Activated CD8-positive, alpha-beta T cell treated with anti-CD3 and anti-CD28 coated beads for 36 hours (primary cell): ENCODE measurements around the gene KIF18B. TPM values are rescaled to one million over a fixed set of nuclear protein-coding genes. Genes with fewer than 3 reads are reported as not detected.

ENCODE experiments used
- ATAC-seq: fragments of 200-7000 bp; cut with Tn5 transposase; one replicate; pipeline ENCODE4 v1.10.0; 2021; ENCODE audit warnings: mild to moderate bottlenecking, moderate library complexity
- CTCF ChIA-PET: fragments of 350-600 bp; sonication (Branson Sonifier 250); formaldehyde crosslinking; loops from one replicate; lab custom pipeline; 2021; ENCODE audit warnings: antibody characterized with exemption; lab: Charles Lee
- POLR2A ChIA-PET: fragments of 350-600 bp; sonication (Branson Sonifier 250); formaldehyde crosslinking; loops from one replicate; lab custom pipeline; 2021; ENCODE audit warnings: antibody characterized with exemption; lab: Charles Lee
- DNase-seq: peaks from one replicate; pipeline ENCODE4 v3.0.0-alpha.2; 2020
- H3K27ac Mint-ChIP-seq: one replicate; pipeline ENCODE4 v1.8.0; 2021; ENCODE audit warnings: mild to moderate bottlenecking, mixed read lengths
- H3K27me3 Mint-ChIP-seq: one replicate; pipeline ENCODE4 v1.8.0; 2021; ENCODE audit warnings: mixed read lengths
- H3K36me3 Mint-ChIP-seq: one replicate; pipeline ENCODE4 v1.8.0; 2021; ENCODE audit warnings: low read depth, mixed read lengths
- H3K4me1 Mint-ChIP-seq: one replicate; pipeline ENCODE4 v1.8.0; 2021; ENCODE audit warnings: low read depth, mixed read lengths
- H3K4me3 Mint-ChIP-seq: one replicate; pipeline ENCODE4 v1.8.0; 2021; ENCODE audit warnings: mild to moderate bottlenecking, moderate library complexity, mixed read lengths
- H3K9me3 Mint-ChIP-seq: one replicate; pipeline ENCODE4 v1.8.0; 2021; ENCODE audit warnings: mixed read lengths
- CTCF ChIP-seq: fragments of 200-600 bp; IDR thresholded peaks from one replicate; pipeline ENCODE4 v1.8.0; 2022; ENCODE audit warnings: antibody characterized with exemption, mild to moderate bottlenecking
- intact Hi-C: fragments of 100-400 bp; cut with micrococcal nuclease; formaldehyde crosslinking; loops from one replicate; pipeline ENCODE4 v1.10.0; 2022
- total RNA-seq, 2 experiments: library from RNA; stranded (reverse); gene quantifications; one replicate each; pipeline ENCODE4 v1.2.3, GENCODE V29; 2021

KIF18B gene
- total RNA-seq, 2 experiments from 2014 or later = 38.1 to 40.3 TPM

- no peaks in the 10 kb centered on the region for H3K9me3 Mint-ChIP-seq
- intact Hi-C loops = no loop called here
- TF ChIP-seq CTCF = no peak
- DNase-seq = no peak
- no peak overlapping the region for H3K4me3 Mint-ChIP-seq
- H3K27me3 Mint-ChIP-seq = peaks cover 24% of the 10 kb centered on the region
- ChIA-PET POLR2A (no interaction called here), CTCF (interaction anchor here (2.2 to 5.9 kb wide), 3 partner anchors 10 to 226 kb away, joined by 5 to 37 read pairs (median 15); partner anchors contain the start of gene ACBD4)
- ATAC-seq = no peak
- H3K36me3 Mint-ChIP-seq = no peaks in the 10 kb centered on the region
- H3K4me1 Mint-ChIP-seq = peaks cover 2% of the 10 kb centered on the region
- no peak overlapping the region for H3K27ac Mint-ChIP-seq
Observed at GRCh38 chr17:44909681-44910144, 37.9 kb downstream of the KIF18B start.

GRCh38 chr17:44908761-44909326, 38.7 kb downstream of the KIF18B start:
- Mint-ChIP-seq H3K4me3 (no peak overlapping the region), H3K36me3 (no peaks in the 10 kb centered on the region), H3K4me1 (peaks cover 2% of the 10 kb centered on the region), H3K9me3 (no peaks in the 10 kb centered on the region), H3K27me3 (peaks cover 24% of the 10 kb centered on the region), H3K27ac (no peak overlapping the region)
- CTCF ChIA-PET = interaction anchor here (2.2 to 5.9 kb wide), 2 partner anchors 111 to 227 kb away, joined by 5 to 37 read pairs; partner anchors contain the start of gene ACBD4
- ATAC-seq (no peak), DNase-seq (no peak)
- intact Hi-C loops = no loop called here
- POLR2A ChIA-PET = no interaction called here
- no peak for TF ChIP-seq CTCF

- H3K4me1 Mint-ChIP-seq = peaks cover 2% of the 10 kb centered on the region
- DNase-seq (no peak), ATAC-seq (no peak)
- H3K9me3 Mint-ChIP-seq = no peaks in the 10 kb centered on the region
- ChIA-PET CTCF (interaction anchor here (1.0 to 1.5 kb wide), 2 partner anchors 12 to 113 kb away, joined by 4 to 7 read pairs; no protein-coding TSS in a partner anchor), POLR2A (interaction anchor here (0.6 to 0.8 kb wide), 3 partner anchors 25 to 238 kb away, joined by 3 read pairs; no protein-coding TSS in a partner anchor)
- intact Hi-C loops = no loop called here
- TF ChIP-seq CTCF = no peak
- no peaks in the 10 kb centered on the region for H3K36me3 Mint-ChIP-seq
- peaks cover 19% of the 10 kb centered on the region for H3K27me3 Mint-ChIP-seq
- no peak overlapping the region for H3K27ac Mint-ChIP-seq
- no peak overlapping the region for H3K4me3 Mint-ChIP-seq
Observed at GRCh38 chr17:44907729-44908470, 39.7 kb downstream of the KIF18B start.

- intact Hi-C loops = no loop called here
- H3K27me3 Mint-ChIP-seq = peaks cover 15% of the 10 kb centered on the region
- peaks cover 2% of the 10 kb centered on the region for H3K4me1 Mint-ChIP-seq
- no peaks in the 10 kb centered on the region for H3K9me3 Mint-ChIP-seq
- no peak overlapping the region for H3K4me3 Mint-ChIP-seq
- CTCF ChIA-PET = interaction anchor here (1.0 to 1.5 kb wide), 2 partner anchors 13 to 114 kb away, joined by 4 to 7 read pairs; no protein-coding TSS in a partner anchor
- DNase-seq (no peak), ATAC-seq (no peak)
- no peaks in the 10 kb centered on the region for H3K36me3 Mint-ChIP-seq
- TF ChIP-seq CTCF = no peak
- no peak overlapping the region for H3K27ac Mint-ChIP-seq
- POLR2A ChIA-PET = interaction anchor here (0.5 to 0.8 kb wide), 4 partner anchors 24 to 239 kb away, joined by 3 read pairs; no protein-coding TSS in a partner anchor
Observed at GRCh38 chr17:44906763-44907728, 40.5 kb downstream of the KIF18B start.
